Neutrophil (primary cell): ENCODE results near the gene PCDHB13.
"Not testable (repeated sequence)": the region's sequence is repeated elsewhere in the genome, so short reads cannot be mapped to it uniquely, and the experiment has no call there.

Source experiments
- H3K27ac ChIP-seq: fragments of 200-600 bp; sonication (generic); 2 replicates; pipeline ENCODE4 v1.5.1; 2016; ENCODE audit warnings: mild to moderate bottlenecking, moderate library complexity
- H3K27me3 ChIP-seq: fragments of 200-600 bp; sonication (generic); 2 replicates; pipeline ENCODE4 v1.6.0; 2016; ENCODE audit warnings: mild to moderate bottlenecking
- H3K36me3 ChIP-seq: fragments of 200-600 bp; sonication (generic); 2 replicates; pipeline ENCODE4 v1.5.1; 2017
- H3K4me1 ChIP-seq, 2 experiments: fragments of 200-600 bp in 1 of 2; sonication (generic) in 1 of 2; 1 replicate in 1 of 2; 2 replicates in 1 of 2; pipeline versions ENCODE4 v1.5.1 to v1.6.1; 2013 to 2016; ENCODE audit warnings: low read depth in 1 of 2, low read length in 1 of 2, mild to moderate bottlenecking in 1 of 2, moderate library complexity in 1 of 2; ENCODE audit not compliant: control insufficient read depth in 1 of 2, insufficient read depth in 1 of 2
- H3K4me3 ChIP-seq, 2 experiments: fragments of 200-600 bp in 1 of 2; sonication (generic) in 1 of 2; 1 replicate in 1 of 2; 2 replicates in 1 of 2; pipeline ENCODE4 v1.5.1; 2013 to 2016; ENCODE audit warnings: low read depth in 1 of 2, low read length in 1 of 2, mild to moderate bottlenecking in 1 of 2, moderate library complexity in 1 of 2
- H3K9me3 ChIP-seq: fragments of 200-600 bp; sonication (generic); 2 replicates; pipeline ENCODE4 v1.5.1; 2016
- TF ChIP-seq, protein P1 (sequence below): fragments of 200-600 bp; sonication (generic); IDR thresholded peaks from 2 replicates; pipeline ENCODE4 v1.5.1; 2016; ENCODE audit warnings: antibody characterized with exemption

PCDHB13 gene

DNA sequence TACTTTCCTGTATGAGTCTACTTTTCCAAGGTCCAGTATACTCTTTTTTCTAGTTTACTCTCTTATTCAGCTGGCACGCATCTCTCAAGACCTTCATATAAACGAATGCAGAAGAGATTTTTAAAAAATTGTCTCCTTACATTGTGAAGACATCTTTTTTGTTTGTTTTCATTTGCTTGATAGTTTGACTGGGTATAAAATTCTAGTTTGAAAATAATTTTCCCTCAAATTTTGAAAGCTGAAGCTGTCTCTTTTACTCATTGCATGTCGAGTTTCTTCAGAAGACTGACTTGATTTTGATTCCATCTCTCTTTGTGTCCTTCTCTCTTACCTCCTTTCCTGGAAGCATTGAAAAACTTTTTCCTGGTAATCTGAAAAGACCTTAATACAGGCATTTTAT, 17.4 kb upstream of the PCDHB13 start:
- TF ChIP-seq, protein P1, sequence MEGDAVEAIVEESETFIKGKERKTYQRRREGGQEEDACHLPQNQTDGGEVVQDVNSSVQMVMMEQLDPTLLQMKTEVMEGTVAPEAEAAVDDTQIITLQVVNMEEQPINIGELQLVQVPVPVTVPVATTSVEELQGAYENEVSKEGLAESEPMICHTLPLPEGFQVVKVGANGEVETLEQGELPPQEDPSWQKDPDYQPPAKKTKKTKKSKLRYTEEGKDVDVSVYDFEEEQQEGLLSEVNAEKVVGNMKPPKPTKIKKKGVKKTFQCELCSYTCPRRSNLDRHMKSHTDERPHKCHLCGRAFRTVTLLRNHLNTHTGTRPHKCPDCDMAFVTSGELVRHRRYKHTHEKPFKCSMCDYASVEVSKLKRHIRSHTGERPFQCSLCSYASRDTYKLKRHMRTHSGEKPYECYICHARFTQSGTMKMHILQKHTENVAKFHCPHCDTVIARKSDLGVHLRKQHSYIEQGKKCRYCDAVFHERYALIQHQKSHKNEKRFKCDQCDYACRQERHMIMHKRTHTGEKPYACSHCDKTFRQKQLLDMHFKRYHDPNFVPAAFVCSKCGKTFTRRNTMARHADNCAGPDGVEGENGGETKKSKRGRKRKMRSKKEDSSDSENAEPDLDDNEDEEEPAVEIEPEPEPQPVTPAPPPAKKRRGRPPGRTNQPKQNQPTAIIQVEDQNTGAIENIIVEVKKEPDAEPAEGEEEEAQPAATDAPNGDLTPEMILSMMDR = no peak
- Histone ChIP-seq H3K9me3 (no peaks in the 10 kb centered on the region), H3K36me3 (no peaks in the 10 kb centered on the region), H3K27ac (no peak overlapping the region), H3K27me3 (peaks cover 19% of the 10 kb centered on the region), H3K4me1 (no peaks in the 10 kb centered on the region), H3K4me3 (no peak overlapping the region)

DNA sequence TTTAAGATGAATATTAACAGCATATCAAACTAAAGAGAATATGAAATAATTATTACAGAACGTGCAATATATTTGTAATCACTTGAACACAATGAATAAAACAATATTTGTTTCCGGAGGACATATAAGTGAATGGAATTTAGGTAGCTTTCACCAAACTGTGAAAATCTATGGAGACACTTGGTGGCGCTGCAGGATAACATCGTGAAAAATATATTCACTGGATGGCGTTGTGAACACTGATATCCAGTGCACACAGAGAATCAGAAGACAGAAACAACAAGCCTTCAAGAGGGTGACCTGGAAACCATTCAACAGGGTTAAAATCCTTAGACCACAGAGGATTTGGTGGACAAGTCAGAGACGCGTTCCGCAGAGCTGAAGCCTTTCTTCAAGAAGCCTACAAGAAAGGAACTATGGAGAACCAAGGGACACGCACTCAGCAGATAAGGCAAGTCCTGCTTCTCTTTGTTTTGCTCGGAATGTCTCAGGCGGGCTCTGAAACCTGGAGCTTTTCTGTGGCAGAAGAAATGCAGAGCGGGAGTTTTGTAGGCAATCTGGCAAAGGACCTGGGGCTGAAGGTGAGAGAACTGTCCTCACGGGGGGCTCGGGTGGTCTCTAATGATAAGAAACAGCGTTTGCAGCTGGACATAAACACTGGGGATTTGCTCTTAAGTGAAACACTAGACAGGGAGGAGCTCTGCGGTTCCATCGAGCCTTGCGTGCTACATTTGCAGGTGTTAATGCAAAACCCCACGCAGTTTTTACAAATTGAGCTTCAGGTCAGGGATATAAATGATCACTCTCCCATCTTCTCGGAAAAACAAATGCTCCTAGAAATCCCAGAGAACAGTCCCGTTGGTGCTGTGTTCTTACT, 14.1 kb upstream of the PCDHB13 start, which contains the start of gene PCDHB11:
TSS of gene PCDHB11 (plus strand) at position 269 of the 877 bp plus-strand sequence. CDS start at position 417, 148 bp downstream.
- Histone ChIP-seq H3K36me3 (no peaks in the 10 kb centered on the region), H3K4me1 (no peaks in the 10 kb centered on the region), H3K27me3 (peaks cover 17% of the 10 kb centered on the region), H3K27ac (no peak within 1 kb of the TSS), H3K4me3 (no peak within 1 kb of the TSS), H3K9me3 (no peaks in the 10 kb centered on the region)
- TF ChIP-seq, protein P1 = no peak

DNA sequence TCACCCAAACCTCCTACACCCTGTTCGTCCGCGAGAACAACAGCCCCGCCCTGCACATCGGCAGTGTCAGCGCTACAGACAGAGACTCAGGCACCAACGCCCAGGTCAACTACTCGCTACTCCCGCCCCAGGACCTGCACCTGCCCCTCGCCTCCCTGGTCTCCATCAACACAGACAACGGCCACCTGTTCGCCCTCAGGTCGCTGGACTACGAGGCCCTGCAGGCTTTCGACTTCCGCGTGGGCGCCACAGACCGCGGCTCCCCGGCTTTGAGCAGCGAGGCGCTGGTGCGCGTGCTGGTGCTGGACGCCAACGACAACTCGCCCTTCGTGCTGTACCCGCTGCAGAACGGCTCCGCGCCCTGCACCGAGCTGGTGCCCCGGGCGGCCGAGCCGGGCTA, 12.6 kb upstream of the PCDHB13 start:
- not testable (repeated sequence) for H3K4me1 ChIP-seq, H3K9me3 ChIP-seq, H3K36me3 ChIP-seq, H3K4me3 ChIP-seq, H3K27ac ChIP-seq
- H3K27me3 ChIP-seq = peaks cover 15% of the 10 kb centered on the region

DNA sequence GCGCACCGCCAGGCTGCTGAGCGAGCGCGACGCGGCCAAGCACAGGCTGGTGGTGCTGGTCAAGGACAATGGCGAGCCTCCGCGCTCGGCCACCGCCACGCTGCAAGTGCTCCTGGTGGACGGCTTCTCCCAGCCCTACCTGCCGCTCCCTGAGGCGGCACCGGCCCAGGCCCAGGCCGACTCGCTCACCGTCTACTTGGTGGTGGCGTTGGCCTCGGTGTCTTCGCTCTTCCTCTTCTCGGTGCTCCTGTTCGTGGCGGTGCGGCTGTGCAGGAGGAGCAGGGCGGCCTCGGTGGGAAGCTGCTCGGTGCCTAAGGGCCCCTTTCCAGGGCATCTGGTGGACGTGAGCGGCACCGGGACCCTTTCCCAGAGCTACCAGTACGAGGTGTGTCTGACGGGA, 12.1 kb upstream of the PCDHB13 start:
- H3K4me1 ChIP-seq, H3K36me3 ChIP-seq, H3K9me3 ChIP-seq, H3K4me3 ChIP-seq, H3K27ac ChIP-seq: not testable (repeated sequence)
- H3K27me3 ChIP-seq = peaks cover 15% of the 10 kb centered on the region

DNA sequence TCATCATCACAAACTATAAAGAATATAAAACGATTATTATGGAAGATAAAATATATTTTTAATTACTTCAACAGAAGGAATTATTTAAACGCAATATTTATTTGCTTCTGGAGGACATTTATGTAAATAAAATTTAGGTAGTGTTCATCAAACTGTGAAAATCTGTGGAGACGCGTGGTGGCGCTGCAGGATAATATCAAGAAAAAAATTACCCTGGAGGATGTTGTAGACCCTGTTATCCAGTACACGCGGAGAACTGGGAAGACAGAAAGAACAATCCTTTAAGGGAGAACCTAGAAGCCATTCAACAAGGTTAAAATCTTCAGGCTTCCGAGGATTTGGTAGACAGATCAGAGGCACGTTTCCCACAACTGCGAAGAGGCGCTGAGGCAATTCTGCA, 5.2 kb upstream of the PCDHB13 start, which contains the start of gene PCDHB12:
TSS of gene PCDHB12 (plus strand) at position 242 of the 400 bp plus-strand sequence. CDS start 189 bp downstream, outside the sequence.
- Histone ChIP-seq H3K27me3 (peaks cover 44% of the 10 kb centered on the region), H3K27ac (no peak within 1 kb of the TSS), H3K4me3 (no peak within 1 kb of the TSS), H3K9me3 (peaks cover 7% of the 10 kb centered on the region), H3K36me3 (no peaks in the 10 kb centered on the region), H3K4me1 (no peaks in the 10 kb centered on the region)
- TF ChIP-seq, protein P1 = no peak

DNA sequence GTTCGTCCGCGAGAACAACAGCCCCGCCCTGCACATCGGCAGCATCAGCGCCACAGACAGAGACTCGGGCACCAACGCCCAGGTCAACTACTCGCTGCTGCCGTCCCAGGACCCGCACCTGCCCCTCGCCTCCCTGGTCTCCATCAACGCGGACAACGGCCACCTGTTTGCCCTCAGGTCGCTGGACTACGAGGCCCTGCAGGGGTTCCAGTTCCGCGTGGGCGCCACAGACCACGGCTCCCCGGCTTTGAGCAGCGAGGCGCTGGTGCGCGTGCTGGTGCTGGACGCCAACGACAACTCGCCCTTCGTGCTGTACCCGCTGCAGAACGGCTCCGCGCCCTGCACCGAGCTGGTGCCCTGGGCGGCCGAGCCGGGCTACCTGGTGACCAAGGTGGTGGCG, 3.4 kb upstream of the PCDHB13 start:
- peaks cover 56% of the 10 kb centered on the region for H3K27me3 ChIP-seq
- not testable (repeated sequence) for H3K9me3 ChIP-seq

DNA sequence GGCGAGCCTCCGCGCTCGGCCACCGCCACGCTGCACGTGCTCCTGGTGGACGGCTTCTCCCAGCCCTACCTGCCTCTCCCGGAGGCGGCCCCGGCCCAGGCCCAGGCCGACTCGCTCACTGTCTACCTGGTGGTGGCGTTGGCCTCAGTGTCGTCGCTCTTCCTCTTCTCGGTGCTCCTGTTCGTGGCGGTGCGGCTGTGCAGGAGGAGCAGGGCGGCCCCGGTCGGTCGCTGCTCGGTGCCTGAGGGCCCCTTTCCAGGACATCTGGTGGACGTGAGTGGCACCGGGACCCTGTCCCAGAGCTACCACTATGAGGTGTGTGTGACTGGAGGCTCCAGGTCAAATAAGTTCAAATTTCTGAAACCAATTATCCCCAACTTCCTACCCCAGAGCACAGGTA, 2.9 kb upstream of the PCDHB13 start:
- peaks cover 60% of the 10 kb centered on the region for H3K27me3 ChIP-seq
- H3K9me3 ChIP-seq, H3K36me3 ChIP-seq: not testable (repeated sequence)

More for the DNA sequence above, 3.4 kb upstream of the PCDHB13 start:
- H3K36me3 ChIP-seq, H3K27ac ChIP-seq, H3K4me3 ChIP-seq, H3K4me1 ChIP-seq: not testable (repeated sequence)

DNA sequence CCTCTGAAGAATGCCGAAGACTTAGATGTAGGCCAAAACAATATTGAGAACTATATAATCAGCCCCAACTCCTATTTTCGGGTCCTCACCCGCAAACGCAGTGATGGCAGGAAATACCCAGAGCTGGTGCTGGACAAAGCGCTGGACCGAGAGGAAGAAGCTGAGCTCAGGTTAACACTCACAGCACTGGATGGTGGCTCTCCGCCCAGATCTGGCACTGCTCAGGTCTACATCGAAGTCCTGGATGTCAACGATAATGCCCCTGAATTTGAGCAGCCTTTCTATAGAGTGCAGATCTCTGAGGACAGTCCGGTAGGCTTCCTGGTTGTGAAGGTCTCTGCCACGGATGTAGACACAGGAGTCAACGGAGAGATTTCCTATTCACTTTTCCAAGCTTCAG, 864 bp downstream of the PCDHB13 start:
- H3K27me3 ChIP-seq = peaks cover 55% of the 10 kb centered on the region
- not testable (repeated sequence) for H3K4me1 ChIP-seq, H3K4me3 ChIP-seq, H3K9me3 ChIP-seq, H3K36me3 ChIP-seq, H3K27ac ChIP-seq

More for the DNA sequence above, 2.9 kb upstream of the PCDHB13 start:
- not testable (repeated sequence) for H3K4me1 ChIP-seq, H3K4me3 ChIP-seq, H3K27ac ChIP-seq

DNA sequence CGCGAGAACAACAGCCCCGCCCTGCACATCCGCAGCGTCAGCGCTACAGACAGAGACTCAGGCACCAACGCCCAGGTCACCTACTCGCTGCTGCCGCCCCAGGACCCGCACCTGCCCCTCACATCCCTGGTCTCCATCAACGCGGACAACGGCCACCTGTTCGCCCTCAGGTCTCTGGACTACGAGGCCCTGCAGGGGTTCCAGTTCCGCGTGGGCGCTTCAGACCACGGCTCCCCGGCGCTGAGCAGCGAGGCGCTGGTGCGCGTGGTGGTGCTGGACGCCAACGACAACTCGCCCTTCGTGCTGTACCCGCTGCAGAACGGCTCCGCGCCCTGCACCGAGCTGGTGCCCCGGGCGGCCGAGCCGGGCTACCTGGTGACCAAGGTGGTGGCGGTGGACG, 1.8 kb downstream of the PCDHB13 start:
- not testable (repeated sequence) for H3K4me3 ChIP-seq, H3K9me3 ChIP-seq, H3K36me3 ChIP-seq, H3K4me1 ChIP-seq, H3K27ac ChIP-seq
- peaks cover 46% of the 10 kb centered on the region for H3K27me3 ChIP-seq

DNA sequence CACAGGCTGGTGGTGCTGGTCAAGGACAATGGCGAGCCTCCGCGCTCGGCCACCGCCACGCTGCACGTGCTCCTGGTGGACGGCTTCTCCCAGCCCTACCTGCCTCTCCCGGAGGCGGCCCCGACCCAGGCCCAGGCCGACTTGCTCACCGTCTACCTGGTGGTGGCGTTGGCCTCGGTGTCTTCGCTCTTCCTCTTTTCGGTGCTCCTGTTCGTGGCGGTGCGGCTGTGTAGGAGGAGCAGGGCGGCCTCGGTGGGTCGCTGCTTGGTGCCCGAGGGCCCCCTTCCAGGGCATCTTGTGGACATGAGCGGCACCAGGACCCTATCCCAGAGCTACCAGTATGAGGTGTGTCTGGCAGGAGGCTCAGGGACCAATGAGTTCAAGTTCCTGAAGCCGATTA, 2.3 kb downstream of the PCDHB13 start:
- H3K27me3 ChIP-seq = peaks cover 43% of the 10 kb centered on the region
- not testable (repeated sequence) for H3K9me3 ChIP-seq, H3K27ac ChIP-seq, H3K36me3 ChIP-seq, H3K4me3 ChIP-seq, H3K4me1 ChIP-seq
